ENCODE measurements around the gene ROM1. TPM values are rescaled to one million over a fixed set of nuclear protein-coding genes. Genes with fewer than 3 reads are reported as not detected.
A peak's percentile ranks its signal among the peaks of the same experiment; 100 is the strongest.

ROM1 gene
- total RNA-seq, 4 donors from 2014 or later, result 1.9 to 3.9 (median 1.9) TPM; not detected in 1

DNA sequence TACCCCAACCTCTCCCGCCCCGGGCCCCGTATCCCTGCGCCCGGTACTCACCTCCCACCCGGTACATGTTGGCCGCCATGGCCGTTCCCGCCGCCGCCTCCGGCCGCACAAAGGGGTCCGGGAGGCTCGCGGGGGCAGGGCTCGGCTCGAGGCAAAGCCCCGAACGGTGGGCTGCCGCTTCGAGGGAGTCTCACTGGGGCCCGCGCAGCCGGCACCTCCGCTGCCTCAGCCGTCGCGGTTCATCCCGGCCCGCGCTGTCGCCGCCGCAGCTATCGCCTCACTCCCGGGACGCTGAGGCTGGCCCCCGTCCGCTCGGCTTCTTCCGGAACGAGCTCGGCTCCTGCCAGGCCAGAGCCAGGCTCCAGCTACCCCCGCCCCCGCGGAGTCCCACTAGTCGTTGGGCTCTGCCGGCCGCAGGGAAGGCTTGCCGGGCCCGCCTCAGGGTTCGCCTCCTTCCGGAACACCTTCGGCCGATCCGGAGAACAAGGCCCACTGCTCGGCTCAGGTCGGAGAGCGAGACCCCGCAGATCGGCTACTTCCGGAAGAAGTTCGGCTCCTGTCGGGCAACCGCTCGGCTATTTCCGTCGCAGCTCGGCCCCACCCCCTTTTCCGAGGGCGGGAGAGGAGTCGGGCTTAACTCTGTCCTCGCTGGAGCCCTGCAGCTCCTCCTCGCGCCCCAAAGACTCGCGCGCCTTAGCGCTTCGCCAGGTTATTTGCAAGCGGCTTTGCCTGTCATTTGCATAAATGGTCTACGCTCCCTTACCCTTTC lies 11.5 kb upstream of the ROM1 start, which contains the start of gene MTA2:
MTA2 (minus strand) TSS at position 494 of the 769 bp plus-strand sequence; CDS start at position 79, 415 bp downstream.
- Histone ChIP-seq H3K36me3 (peaks cover 0 to 34% (median 0%) of the 10 kb centered on the region in 3 donors), H3K9me3 (no peaks in the 10 kb centered on the region), H3K27me3 (no peaks in the 10 kb centered on the region), H3K27ac (peak within 1 kb of the TSS; percentile 94 to 99 (median 98)), H3K4me1 (peaks cover 6 to 36% (median 13%) of the 10 kb centered on the region in 4 donors), H3K4me3 (peak within 1 kb of the TSS; percentile 76 to 100 (median 96))
- TF ChIP-seq CTCF (IDR thresholded peaks at IDR 0.05) (no peak), POLR2A (IDR thresholded peaks at IDR 0.05) (peak; percentile 56 to 66)
- peak; percentile 95 to 100 (median 99) for DNase-seq

- H3K36me3 ChIP-seq, result peaks cover 0 to 26% (median 0%) of the 10 kb centered on the region in 3 donors
- H3K4me3 ChIP-seq, result peak overlapping the region; percentile 76 to 100 (median 96)
- TF ChIP-seq CTCF (IDR thresholded peaks at IDR 0.05) (peak in 3 of 6 experiments; percentile 31 to 42 (median 32)), POLR2A (IDR thresholded peaks at IDR 0.05) (no peak)
Observed at GRCh38 chr11:62602141-62603071, 10.7 kb upstream of the ROM1 start.

DNA sequence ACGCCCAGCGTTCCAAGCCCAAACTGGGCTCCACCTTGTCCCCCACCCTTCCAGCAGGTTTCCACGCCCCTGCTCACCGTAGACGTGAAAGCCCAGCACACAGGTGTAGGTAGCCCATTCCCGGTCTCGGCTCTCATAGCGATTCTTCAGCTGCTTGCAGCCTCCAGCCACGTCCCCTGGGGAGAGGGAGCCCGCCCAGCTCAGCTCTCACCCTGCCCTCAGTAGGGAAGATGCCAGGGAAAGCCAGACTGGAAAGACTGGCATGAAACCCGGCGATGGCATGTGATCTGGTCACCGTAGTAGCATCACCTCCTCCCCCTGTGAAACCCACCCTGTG lies 10.0 kb upstream of the ROM1 start:
- peaks cover 6 to 40% (median 13%) of the 10 kb centered on the region in 4 donors for H3K4me1 ChIP-seq
- peaks cover 0 to 19% (median 0%) of the 10 kb centered on the region in 3 donors for H3K36me3 ChIP-seq
- no peak for DNase-seq
- H3K4me3 ChIP-seq, result peak overlapping the region; percentile 76 to 100 (median 96)
- TF ChIP-seq CTCF (IDR thresholded peaks at IDR 0.05) (no peak), POLR2A (IDR thresholded peaks at IDR 0.05) (no peak)
- no peaks in the 10 kb centered on the region for H3K27me3 ChIP-seq
- H3K27ac ChIP-seq, result peak overlapping the region; percentile 94 to 99 (median 98)
- H3K9me3 ChIP-seq, result no peaks in the 10 kb centered on the region

More at GRCh38 chr11:62602141-62603071, 10.7 kb upstream of the ROM1 start:
- DNase-seq, result peak; percentile 47 to 87 (median 77)
- Histone ChIP-seq H3K27me3 (no peaks in the 10 kb centered on the region), H3K4me1 (peaks cover 6 to 40% (median 13%) of the 10 kb centered on the region in 4 donors), H3K27ac (peak overlapping the region; percentile 94 to 99 (median 98)), H3K9me3 (no peaks in the 10 kb centered on the region)

DNA sequence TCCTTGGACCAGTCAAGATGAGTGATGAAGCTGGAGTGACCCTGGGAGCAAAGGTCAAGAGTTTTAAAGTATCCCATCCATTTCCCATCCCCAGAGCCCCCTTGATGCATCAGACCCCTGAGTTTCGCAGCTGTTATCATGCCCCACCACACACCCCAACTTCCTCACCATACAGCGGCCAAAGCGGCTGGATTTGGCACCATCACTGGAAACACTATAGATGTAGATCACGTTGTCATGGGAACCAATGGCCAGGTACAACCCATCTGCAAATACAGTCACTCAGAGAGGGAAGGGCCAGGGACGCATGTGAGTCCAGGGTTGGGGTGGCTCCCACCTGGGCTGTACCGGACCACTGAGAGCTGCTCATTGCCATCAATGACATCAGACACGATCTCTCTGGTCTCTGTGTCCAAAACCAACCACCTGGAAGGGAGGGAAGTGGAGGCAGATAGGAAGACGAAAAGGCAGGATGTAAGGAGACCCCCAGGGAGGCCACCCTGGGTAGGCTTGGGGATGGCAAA lies 9.2 kb upstream of the ROM1 start:
- no peak for TF ChIP-seq POLR2A (IDR thresholded peaks at IDR 0.05)
- TF ChIP-seq CTCF (IDR thresholded peaks at IDR 0.05), result no peak
- no peak overlapping the region for H3K27ac ChIP-seq
- no peaks in the 10 kb centered on the region for H3K9me3 ChIP-seq
- DNase-seq, result no peak
- H3K4me1 ChIP-seq, result peaks cover 6 to 33% (median 12%) of the 10 kb centered on the region in 4 donors
- H3K27me3 ChIP-seq, result no peaks in the 10 kb centered on the region
- no peak overlapping the region for H3K4me3 ChIP-seq
- H3K36me3 ChIP-seq, result peaks cover 0 to 14% (median 0%) of the 10 kb centered on the region in 3 donors

DNA sequence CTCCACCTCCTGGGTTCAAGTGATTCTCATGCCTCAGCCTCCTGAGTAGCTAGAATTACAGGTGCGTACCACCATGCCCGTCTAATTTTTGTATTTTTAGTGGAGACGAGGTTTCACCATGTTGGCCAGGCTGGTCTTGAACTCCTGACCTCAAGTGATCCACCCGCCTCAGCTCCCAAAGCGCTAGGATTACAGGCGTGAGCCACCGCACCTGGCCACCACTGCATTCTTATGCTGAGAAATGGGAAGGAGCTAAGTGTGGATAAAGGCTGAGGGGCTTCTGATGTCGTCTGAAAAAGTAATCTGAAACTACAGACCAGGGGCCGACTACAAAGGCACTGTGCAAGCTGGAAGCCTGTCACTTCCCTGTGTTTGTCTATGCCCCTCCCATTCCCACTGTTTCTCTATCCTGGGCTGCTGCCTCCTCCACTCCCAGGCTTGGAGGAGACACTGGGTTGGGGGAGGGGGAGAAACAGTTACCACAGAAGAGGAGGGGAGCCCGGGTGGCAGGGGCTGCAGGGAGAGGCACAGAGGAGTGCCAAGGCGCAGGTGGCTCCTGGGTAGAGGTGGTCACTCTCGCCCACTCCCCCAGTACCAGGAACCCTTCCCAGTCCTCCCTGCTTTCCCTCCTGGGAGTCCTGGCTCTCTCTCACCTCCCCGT lies 8.5 kb upstream of the ROM1 start:
- Histone ChIP-seq H3K4me1 (peaks cover 4 to 26% (median 10%) of the 10 kb centered on the region in 4 donors), H3K27me3 (no peaks in the 10 kb centered on the region), H3K9me3 (no peaks in the 10 kb centered on the region), H3K27ac (no peak overlapping the region), H3K36me3 (peaks cover 0 to 14% (median 0%) of the 10 kb centered on the region in 3 donors), H3K4me3 (no peak overlapping the region)
- no peak for TF ChIP-seq CTCF (IDR thresholded peaks at IDR 0.05)
- no peak for TF ChIP-seq POLR2A (IDR thresholded peaks at IDR 0.05)
- no peak for DNase-seq
